HG03159 (cell line): Measurements from ENCODE around the gene CPT1B.
A peak's percentile ranks its signal among the peaks of the same experiment; 100 is the strongest.
"Not testable (repeated sequence)": the region's sequence is repeated elsewhere in the genome, so short reads cannot be mapped to it uniquely, and the experiment has no call there.

ENCODE experiments used
- ATAC-seq: cut with Tn5 transposase; IDR thresholded peaks from one replicate; pipeline ENCODE4 v1.9.1; 2021; ENCODE audit warnings: mild to moderate bottlenecking, moderate library complexity; ENCODE audit not compliant: unreplicated experiment

Gene CPT1B

GRCh38 chr22:50577987-50578775 lies at the start of gene CPT1B:
TSS of gene CPT1B (minus strand) at chr22:50578427. CDS start at chr22:50577915, 512 bp downstream.
- ATAC-seq = no peak

- no peak for ATAC-seq
Observed at GRCh38 chr22:50626850-50627641, 48.8 kb upstream of the CPT1B start.

- no peak for ATAC-seq
Observed at GRCh38 chr22:50626314-50626849, 48.2 kb upstream of the CPT1B start.

GRCh38 chr22:50625568-50626313 lies 47.5 kb upstream of the CPT1B start:
- no peak for ATAC-seq

GRCh38 chr22:50625131-50625567 lies 46.9 kb upstream of the CPT1B start:
- no peak for ATAC-seq

- no peak for ATAC-seq
Observed at GRCh38 chr22:50624347-50625130, 46.3 kb upstream of the CPT1B start.

- ATAC-seq = no peak
Observed at GRCh38 chr22:50622723-50623327, 44.6 kb upstream of the CPT1B start.

- ATAC-seq = no peak
Observed at GRCh38 chr22:50621948-50622722, 43.9 kb upstream of the CPT1B start.

GRCh38 chr22:50621356-50621880 lies 43.2 kb upstream of the CPT1B start:
- peak; percentile 41 for ATAC-seq

- peak; percentile 53 for ATAC-seq
Observed at GRCh38 chr22:50620593-50621355, 42.5 kb upstream of the CPT1B start.

GRCh38 chr22:50614296-50614695 lies 36.1 kb upstream of the CPT1B start:
- not testable (repeated sequence) for ATAC-seq

GRCh38 chr22:50613291-50613981 lies 35.2 kb upstream of the CPT1B start:
- no peak for ATAC-seq

GRCh38 chr22:50612528-50613221 lies 34.4 kb upstream of the CPT1B start:
- ATAC-seq = no peak

GRCh38 chr22:50612168-50612527 lies 33.9 kb upstream of the CPT1B start:
- no peak for ATAC-seq

- no peak for ATAC-seq
Observed at GRCh38 chr22:50611341-50612060, 33.3 kb upstream of the CPT1B start.

GRCh38 chr22:50610581-50610980 lies 32.4 kb upstream of the CPT1B start:
- ATAC-seq = no peak
